GM23338 (cell line): ENCODE data around the gene PROS1.

Source experiments
- CTCF ChIP-seq, 2 experiments: fragments of 200-600 bp in 1 of 2; sonication (generic) in 1 of 2; conservative IDR thresholded peaks; 2 replicates each; pipeline versions ENCODE4 v1.5.1 to v1.6.1; 2016 to 2017; ENCODE audit warnings: antibody characterized with exemption in 2 of 2, low read depth in 2 of 2, mild to moderate bottlenecking in 2 of 2, moderate library complexity in 1 of 2
- EZH2phosphoT487 ChIP-seq: fragments of 200-600 bp; sonication (generic); IDR thresholded peaks from one replicate; pipeline ENCODE4 v1.8.1; 2018; ENCODE audit warnings: antibody characterized with exemption; ENCODE audit not compliant: unreplicated experiment

GRCh38 chr3:93910097-93910496, 63.6 kb downstream of the PROS1 start:
- TF ChIP-seq EZH2phosphoT487 (no peak), CTCF (conservative IDR thresholded peaks at IDR 0.05; ENCODE audit: low read depth in 2 of 2) (no peak)
